ENCODE results near the gene LIN7B. TPM values are rescaled to one million over a fixed set of nuclear protein-coding genes. Genes with fewer than 3 reads are reported as not detected.

LIN7B gene
- total RNA-seq, 4 donors from 2014 or later: 53.9 to 62.5 (median 54.7) TPM

- 84 to 89% methylated on average over 13 of the region's 13 CpGs for WGBS, 2 donors
- intact Hi-C loops (cut with DNase I; ENCODE audit: low total_unique reads): no loop called here
- DNase-seq (ENCODE audit: low spot score in 2 of 2): no peak
- TF ChIP-seq POLR2A (IDR thresholded peaks at IDR 0.05): no peak
- TF ChIP-seq, protein P1, sequence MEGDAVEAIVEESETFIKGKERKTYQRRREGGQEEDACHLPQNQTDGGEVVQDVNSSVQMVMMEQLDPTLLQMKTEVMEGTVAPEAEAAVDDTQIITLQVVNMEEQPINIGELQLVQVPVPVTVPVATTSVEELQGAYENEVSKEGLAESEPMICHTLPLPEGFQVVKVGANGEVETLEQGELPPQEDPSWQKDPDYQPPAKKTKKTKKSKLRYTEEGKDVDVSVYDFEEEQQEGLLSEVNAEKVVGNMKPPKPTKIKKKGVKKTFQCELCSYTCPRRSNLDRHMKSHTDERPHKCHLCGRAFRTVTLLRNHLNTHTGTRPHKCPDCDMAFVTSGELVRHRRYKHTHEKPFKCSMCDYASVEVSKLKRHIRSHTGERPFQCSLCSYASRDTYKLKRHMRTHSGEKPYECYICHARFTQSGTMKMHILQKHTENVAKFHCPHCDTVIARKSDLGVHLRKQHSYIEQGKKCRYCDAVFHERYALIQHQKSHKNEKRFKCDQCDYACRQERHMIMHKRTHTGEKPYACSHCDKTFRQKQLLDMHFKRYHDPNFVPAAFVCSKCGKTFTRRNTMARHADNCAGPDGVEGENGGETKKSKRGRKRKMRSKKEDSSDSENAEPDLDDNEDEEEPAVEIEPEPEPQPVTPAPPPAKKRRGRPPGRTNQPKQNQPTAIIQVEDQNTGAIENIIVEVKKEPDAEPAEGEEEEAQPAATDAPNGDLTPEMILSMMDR (IDR thresholded peaks at IDR 0.05): no peak
- H3K4me3 ChIP-seq (ENCODE audit: low read depth, poor library complexity, severe bottlenecking): no peak overlapping the region
These were observed 46.5 kb downstream of the LIN7B start for GRCh38 chr19:49160450-49161189.

- DNase-seq (ENCODE audit: low spot score in 2 of 2): no peak
- WGBS, 2 donors: 47 to 64% methylated on average over 4 of the region's 4 CpGs
- no peak overlapping the region for H3K4me3 ChIP-seq (ENCODE audit: low read depth, poor library complexity, severe bottlenecking)
- intact Hi-C loops (cut with DNase I; ENCODE audit: low total_unique reads): no loop called here
- TF ChIP-seq POLR2A (IDR thresholded peaks at IDR 0.05): no peak
- TF ChIP-seq, protein P1 (IDR thresholded peaks at IDR 0.05): no peak
These were observed 47.8 kb downstream of the LIN7B start for GRCh38 chr19:49161987-49162386.

- TF ChIP-seq POLR2A (IDR thresholded peaks at IDR 0.05): no peak
- TF ChIP-seq, protein P1 (IDR thresholded peaks at IDR 0.05): no peak
- 62 to 66% methylated on average over 24 of the region's 24 CpGs for WGBS, 2 donors
- intact Hi-C loops (cut with DNase I; ENCODE audit: low total_unique reads): no loop called here
- no peak for DNase-seq (ENCODE audit: low spot score in 2 of 2)
- no peak overlapping the region for H3K4me3 ChIP-seq (ENCODE audit: low read depth, poor library complexity, severe bottlenecking)
These were observed 51.1 kb downstream of the LIN7B start for GRCh38 chr19:49165111-49165750.

DNA sequence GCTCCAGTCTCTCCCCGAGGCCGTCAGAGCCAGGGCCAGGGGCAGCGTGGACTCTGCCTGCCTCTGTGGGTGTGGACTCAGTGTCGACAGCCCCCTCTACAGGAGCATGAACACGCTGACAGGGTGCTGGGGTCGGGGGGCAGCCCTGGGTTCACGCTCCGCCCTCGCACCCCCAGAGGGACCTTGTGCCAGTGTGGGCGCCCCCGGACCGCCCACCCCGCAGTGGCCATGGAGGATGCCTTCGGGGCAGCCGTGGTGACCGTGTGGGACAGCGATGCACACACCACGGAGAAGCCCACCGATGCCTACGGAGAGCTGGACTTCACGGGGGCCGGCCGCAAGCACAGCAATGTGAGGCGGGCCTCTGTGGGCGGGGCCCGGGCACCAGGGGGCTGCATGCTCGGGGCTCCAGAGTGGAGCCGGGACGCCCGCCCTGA, 51.7 kb downstream of the LIN7B start:
- no peak for TF ChIP-seq POLR2A (IDR thresholded peaks at IDR 0.05)
- no peak overlapping the region for H3K4me3 ChIP-seq (ENCODE audit: low read depth, poor library complexity, severe bottlenecking)
- intact Hi-C loops (cut with DNase I; ENCODE audit: low total_unique reads): no loop called here
- 58 to 76% methylated on average over 15 to 16 of the region's 30 CpGs for WGBS, 2 donors
- DNase-seq (ENCODE audit: low spot score in 2 of 2): no peak

- DNase-seq (ENCODE audit: low spot score in 2 of 2): no peak
- intact Hi-C loops (cut with DNase I; ENCODE audit: low total_unique reads): no loop called here
- TF ChIP-seq, protein P1 (IDR thresholded peaks at IDR 0.05): no peak
- no peak for TF ChIP-seq POLR2A (IDR thresholded peaks at IDR 0.05)
- H3K4me3 ChIP-seq (ENCODE audit: low read depth, poor library complexity, severe bottlenecking): no peak overlapping the region
- WGBS, 2 donors: 90 to 93% methylated on average over 25 of the region's 25 CpGs
These were observed 53.8 kb downstream of the LIN7B start for GRCh38 chr19:49167857-49168409.

Other genes with a start within 250 kb of the LIN7B start
- 1 to 10 TPM; 2.9 to 7.2 (median 6.3) TPM for gene PLEKHA4, start 245.8 kb upstream of the LIN7B start, total RNA-seq
- gene PPP1R15A, start 241.9 kb upstream of the LIN7B start, total RNA-seq: 100 to 1,000 TPM in 1 of 4 donors, 10 to 100 TPM in 3; 91.6 to 152 (median 97.5) TPM
- gene TULP2, start 215.6 kb upstream of the LIN7B start, total RNA-seq: not detected
- 100 to 1,000 TPM; 162 to 269 (median 189) TPM for gene NUCB1, start 214.1 kb upstream of the LIN7B start, total RNA-seq
- not detected for gene DHDH, start 180.7 kb upstream of the LIN7B start, total RNA-seq
- 10 to 100 TPM; 15.5 to 36.3 (median 31.1) TPM for gene BAX, start 159.5 kb upstream of the LIN7B start, total RNA-seq
- 1,000 to 10,000 TPM; 1,012 to 1,617 (median 1,174) TPM for gene FTL, start 149.1 kb upstream of the LIN7B start, total RNA-seq
- gene GYS1, start 121.1 kb upstream of the LIN7B start, total RNA-seq: 10 to 100 TPM; 16.4 to 33.3 (median 20.5) TPM
- 10 to 100 TPM; 61.3 to 83.8 (median 83.3) TPM for gene RUVBL2, start 120.5 kb upstream of the LIN7B start, total RNA-seq
- 1 to 10 TPM in 3 of 4 donors, not detected in 1; 1.2 to 4.2 (median 1.8) TPM for gene LHB, start 97.3 kb upstream of the LIN7B start, total RNA-seq
- gene CGB3, start 90.0 kb upstream of the LIN7B start, total RNA-seq: not detected
- not detected for gene CGB2, start 82.5 kb upstream of the LIN7B start, total RNA-seq
- gene CGB1, start 77.5 kb upstream of the LIN7B start, total RNA-seq: 1 to 10 TPM in 1 of 4 donors, not detected in 3; 2.2 TPM
- gene CGB5, start 70.5 kb upstream of the LIN7B start, total RNA-seq: not detected
- gene CGB8, start 65.3 kb upstream of the LIN7B start, total RNA-seq: not detected
- 1 to 10 TPM; 1.0 to 8.8 (median 2.2) TPM for gene CGB7, start 56.6 kb upstream of the LIN7B start, total RNA-seq
- 10 to 100 TPM in 1 of 4 donors, 1 to 10 TPM in 3; 7.4 to 16.8 (median 8.4) TPM for gene NTF4, start 49.6 kb upstream of the LIN7B start, total RNA-seq
- under 1 TPM in 1 of 4 donors, not detected in 3; 0.06 TPM for gene KCNA7, start 41.7 kb upstream of the LIN7B start, total RNA-seq
- gene SNRNP70, start 28.9 kb upstream of the LIN7B start, total RNA-seq: 100 to 1,000 TPM; 172 to 375 (median 285) TPM
- gene C19orf73, start 4.8 kb downstream of the LIN7B start, total RNA-seq: 10 to 100 TPM in 1 of 4 donors, 1 to 10 TPM in 3; 4.9 to 11.2 (median 8.9) TPM
- gene PPFIA3, start 5.2 kb downstream of the LIN7B start, total RNA-seq: 10 to 100 TPM; 52.3 to 78.1 (median 64.4) TPM
- gene HRC, start 41.0 kb downstream of the LIN7B start, total RNA-seq: 1 to 10 TPM; 1.1 to 4.0 (median 1.2) TPM
- gene TRPM4, start 43.4 kb downstream of the LIN7B start, total RNA-seq: 10 to 100 TPM; 50.7 to 76.2 (median 70.3) TPM
- gene SLC6A16, start 210.8 kb downstream of the LIN7B start, total RNA-seq: 1 to 10 TPM in 1 of 4 donors, under 1 TPM in 2, not detected in 1; 0.55 to 1.2 (median 0.95) TPM
- gene CD37, start 221.0 kb downstream of the LIN7B start, total RNA-seq: 1 to 10 TPM; 2.6 to 8.5 (median 5.9) TPM
- gene TEAD2, start 248.0 kb downstream of the LIN7B start, total RNA-seq: 10 to 100 TPM in 2 of 4 donors, 1 to 10 TPM in 2; 1.3 to 17.6 (median 9.8) TPM
- 1 to 10 TPM in 1 of 4 donors, not detected in 3; 3.0 TPM for gene DKKL1, start 249.5 kb downstream of the LIN7B start, total RNA-seq

Data from lower leg skin (tissue), 4 donors.